Kidney epithelial cell (primary cell): ENCODE data around the gene KRT82. TPM values are rescaled to one million over a fixed set of nuclear protein-coding genes. Genes with fewer than 3 reads are reported as not detected.

Experiments used
- DNase-seq: peaks from one replicate; pipeline ENCODE4 v3.0.0-alpha.2; 2010; ENCODE audit warnings: low read depth
- H3K27me3 ChIP-seq: 2 replicates; pipeline ENCODE4 v1.6.0; 2011; ENCODE audit warnings: low read length; ENCODE audit not compliant: control insufficient read depth, insufficient read depth
- H3K36me3 ChIP-seq: 2 replicates; pipeline ENCODE4 v1.5.1; 2011; ENCODE audit warnings: low read length; ENCODE audit not compliant: control insufficient read depth, insufficient read depth
- H3K4me3 ChIP-seq: 2 replicates; pipeline ENCODE4 v1.5.1; 2011; ENCODE audit warnings: low read depth, mild to moderate bottlenecking, control low read depth, low read length
- total RNA-seq: library from RNA; depleted of rRNA; stranded (reverse); fragments of >200 nt; gene quantifications from 2 replicates; pipeline ENCODE4 v1.2.3, GENCODE V29; 2015
- TF ChIP-seq, protein P1 (sequence below): IDR thresholded peaks from 2 replicates; pipeline ENCODE4 v1.5.1; 2011; ENCODE audit warnings: mild to moderate bottlenecking, moderate library complexity, low read length, control low read depth, inconsistent platforms; ENCODE audit not compliant: insufficient read depth, poor library complexity, severe bottlenecking

Gene KRT82
- total RNA-seq, 1 donor from 2014 or later: not detected

DNA sequence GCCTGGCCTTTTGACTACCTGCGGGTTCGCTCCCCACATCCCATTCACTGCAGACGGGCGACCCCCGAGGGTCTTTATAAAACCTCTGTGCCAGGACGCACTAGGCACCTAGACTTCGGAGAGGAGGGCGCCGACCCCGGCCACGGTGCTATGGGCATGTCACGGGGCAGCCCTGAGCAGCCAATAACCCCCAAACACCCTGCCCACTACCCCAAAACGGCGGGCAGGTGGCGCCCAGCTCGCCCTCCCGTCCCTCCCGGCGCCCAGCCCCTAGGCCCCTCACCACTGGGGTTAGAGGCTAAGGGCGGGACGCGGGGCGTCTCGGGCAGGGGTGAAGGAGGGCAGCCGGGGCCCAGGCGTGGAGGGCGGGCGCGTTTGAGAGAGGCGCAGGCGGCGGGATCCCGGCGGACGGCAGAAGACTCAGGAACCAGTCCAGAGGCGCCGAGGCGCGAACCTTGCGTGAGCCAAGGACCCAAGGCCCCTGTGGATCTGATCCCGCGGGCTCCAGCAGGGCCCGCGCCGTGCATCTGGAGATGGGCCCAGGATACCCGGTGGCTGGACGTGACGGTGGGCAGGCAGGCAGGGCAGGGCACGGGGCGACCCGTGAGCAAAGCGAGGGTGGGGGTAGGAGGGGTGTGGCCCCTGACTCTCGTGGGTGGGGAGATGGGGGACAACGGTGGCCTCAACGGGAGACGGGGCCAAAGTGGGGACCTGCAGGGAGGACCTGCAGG, 49.9 kb downstream of the KRT82 start:
- TF ChIP-seq, protein P1, sequence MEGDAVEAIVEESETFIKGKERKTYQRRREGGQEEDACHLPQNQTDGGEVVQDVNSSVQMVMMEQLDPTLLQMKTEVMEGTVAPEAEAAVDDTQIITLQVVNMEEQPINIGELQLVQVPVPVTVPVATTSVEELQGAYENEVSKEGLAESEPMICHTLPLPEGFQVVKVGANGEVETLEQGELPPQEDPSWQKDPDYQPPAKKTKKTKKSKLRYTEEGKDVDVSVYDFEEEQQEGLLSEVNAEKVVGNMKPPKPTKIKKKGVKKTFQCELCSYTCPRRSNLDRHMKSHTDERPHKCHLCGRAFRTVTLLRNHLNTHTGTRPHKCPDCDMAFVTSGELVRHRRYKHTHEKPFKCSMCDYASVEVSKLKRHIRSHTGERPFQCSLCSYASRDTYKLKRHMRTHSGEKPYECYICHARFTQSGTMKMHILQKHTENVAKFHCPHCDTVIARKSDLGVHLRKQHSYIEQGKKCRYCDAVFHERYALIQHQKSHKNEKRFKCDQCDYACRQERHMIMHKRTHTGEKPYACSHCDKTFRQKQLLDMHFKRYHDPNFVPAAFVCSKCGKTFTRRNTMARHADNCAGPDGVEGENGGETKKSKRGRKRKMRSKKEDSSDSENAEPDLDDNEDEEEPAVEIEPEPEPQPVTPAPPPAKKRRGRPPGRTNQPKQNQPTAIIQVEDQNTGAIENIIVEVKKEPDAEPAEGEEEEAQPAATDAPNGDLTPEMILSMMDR: no peak
- Histone ChIP-seq H3K27me3 (peaks cover 13% of the 10 kb centered on the region), H3K36me3 (no peaks in the 10 kb centered on the region), H3K4me3 (no peak overlapping the region)
- no peak for DNase-seq

DNA sequence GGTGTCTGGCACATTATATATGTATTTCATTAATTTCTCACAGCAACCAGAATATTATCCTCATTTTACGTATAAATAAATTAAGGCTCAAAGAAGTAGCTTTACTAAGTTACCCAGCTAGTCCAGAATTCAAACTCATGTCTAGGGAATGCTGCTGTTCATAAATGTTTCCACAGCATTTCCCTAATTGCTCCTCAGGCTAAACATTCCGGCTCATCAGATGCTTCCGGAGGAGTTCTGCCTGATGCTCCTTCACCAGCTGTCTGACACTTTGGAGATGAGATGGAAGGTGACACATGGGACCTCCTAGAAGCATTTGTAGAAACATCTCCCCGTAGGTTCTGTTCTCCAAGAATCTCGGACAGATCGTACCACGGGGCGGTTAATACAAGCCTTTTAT, 51.0 kb downstream of the KRT82 start:
- TF ChIP-seq, protein P1: no peak
- H3K4me3 ChIP-seq: no peak overlapping the region
- peaks cover 15% of the 10 kb centered on the region for H3K27me3 ChIP-seq
- H3K36me3 ChIP-seq: no peaks in the 10 kb centered on the region
- DNase-seq: no peak

- no peak overlapping the region for H3K4me3 ChIP-seq
- TF ChIP-seq, protein P1: no peak
- H3K27me3 ChIP-seq: peaks cover 15% of the 10 kb centered on the region
- H3K36me3 ChIP-seq: no peaks in the 10 kb centered on the region
- no peak for DNase-seq
These were observed 51.9 kb downstream of the KRT82 start for GRCh38 chr12:52354200-52354599.

DNA sequence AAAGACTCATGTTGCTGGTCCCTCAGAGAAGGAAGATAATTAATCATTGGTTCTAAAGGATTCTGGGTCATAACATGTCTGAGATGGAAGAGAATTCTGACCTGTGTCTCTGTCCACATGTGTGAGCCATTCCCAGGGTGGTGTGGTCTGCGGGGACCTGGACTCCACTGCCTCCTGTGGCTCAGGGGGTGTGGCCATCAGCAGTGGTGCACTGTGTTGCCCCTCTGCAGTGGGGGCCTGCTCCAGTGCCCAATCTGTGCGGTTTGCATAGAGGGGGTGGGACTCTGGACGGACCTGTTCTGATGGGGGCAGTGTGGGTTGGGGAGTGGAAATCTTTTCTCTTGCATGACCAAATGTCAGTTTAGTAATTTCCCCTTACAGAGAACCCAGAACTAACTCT, 52.4 kb downstream of the KRT82 start:
- Histone ChIP-seq H3K27me3 (peaks cover 15% of the 10 kb centered on the region), H3K4me3 (no peak overlapping the region), H3K36me3 (no peaks in the 10 kb centered on the region)
- no peak for DNase-seq
- TF ChIP-seq, protein P1: no peak

DNA sequence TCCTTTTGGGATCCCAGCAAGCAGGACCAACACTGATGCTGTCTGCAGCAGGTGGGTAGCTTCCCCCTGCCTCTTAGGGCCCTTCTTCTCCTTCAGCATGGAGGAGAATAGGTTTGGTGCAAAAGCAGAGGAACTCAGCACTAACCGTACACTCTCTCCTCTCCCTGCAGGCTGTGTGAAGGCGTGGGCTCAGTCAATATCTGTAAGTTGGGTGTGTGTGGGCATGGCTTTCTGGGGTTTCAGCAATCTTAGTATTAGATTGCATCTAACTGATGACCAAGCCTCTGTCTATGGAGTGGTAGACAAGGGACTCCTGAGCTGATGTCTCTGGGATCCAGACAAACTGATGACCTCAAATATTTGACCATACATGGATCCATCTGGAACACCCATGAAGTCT, 53.2 kb downstream of the KRT82 start:
- no peaks in the 10 kb centered on the region for H3K36me3 ChIP-seq
- TF ChIP-seq, protein P1: no peak
- DNase-seq: no peak
- no peak overlapping the region for H3K4me3 ChIP-seq
- peaks cover 18% of the 10 kb centered on the region for H3K27me3 ChIP-seq

DNA sequence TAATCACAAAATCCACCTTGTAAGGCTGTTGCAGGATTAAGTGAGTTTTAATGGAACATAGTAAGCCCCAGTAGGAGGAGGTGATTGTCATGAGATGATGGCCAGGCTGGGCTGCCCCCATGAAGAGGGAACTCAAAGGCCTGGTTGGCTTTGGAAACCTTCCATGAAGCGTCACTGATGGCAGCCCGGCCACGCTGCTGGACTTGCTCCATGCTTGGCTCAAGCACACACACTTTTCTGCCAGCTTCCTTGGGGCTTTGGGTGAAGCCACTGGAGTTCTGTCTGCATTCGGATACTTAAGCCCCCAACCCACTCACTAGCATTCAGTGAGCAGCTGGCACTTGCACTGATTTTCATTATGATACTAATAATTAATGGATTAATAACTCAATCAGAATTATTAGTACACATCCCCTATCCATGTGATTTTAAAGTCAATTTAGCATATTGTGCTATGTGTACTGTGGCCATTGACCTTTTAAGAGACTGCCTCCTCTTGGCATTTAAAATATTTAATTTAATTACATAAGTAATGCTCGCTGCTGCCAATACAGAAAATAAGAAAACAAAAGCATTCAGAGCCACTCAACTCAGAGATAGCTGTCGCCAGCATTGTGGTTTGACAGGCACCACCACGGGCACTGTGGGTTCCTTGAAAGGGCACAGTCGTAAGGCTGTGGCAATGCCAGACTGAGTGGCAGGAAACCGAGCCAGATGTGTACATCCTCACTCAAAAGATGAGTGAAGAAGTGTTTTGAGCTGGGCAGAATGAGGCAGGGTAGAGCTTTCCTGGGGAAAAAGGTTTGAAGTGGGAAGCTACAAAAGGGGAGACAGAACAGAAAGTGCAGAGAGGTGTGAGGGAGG, 54.7 kb downstream of the KRT82 start:
- Histone ChIP-seq H3K4me3 (no peak overlapping the region), H3K36me3 (no peaks in the 10 kb centered on the region), H3K27me3 (peaks cover 18% of the 10 kb centered on the region)
- DNase-seq: no peak
- TF ChIP-seq, protein P1: no peak
